A673 (cell line): ENCODE results near the gene MYOCD. TPM values are rescaled to one million over a fixed set of nuclear protein-coding genes. Genes with fewer than 3 reads are reported as not detected.

Experiments used
- BruUV-seq: library from RNA; stranded (reverse); fragments of 400-500 nt; replicated peaks from 2 replicates; lab custom pipeline; 2021; lab: Mats Ljungman, UMichigan
- CTCF ChIA-PET: fragments of 300-600 bp; sonication (Branson Sonifier 250); formaldehyde crosslinking; loops from one replicate; lab custom pipeline; 2022; ENCODE audit warnings: antibody characterized with exemption; lab: Charles Lee
- POLR2A ChIA-PET: fragments of 300-600 bp; sonication (Branson Sonifier 250); formaldehyde crosslinking; loops from one replicate; lab custom pipeline; 2022; ENCODE audit warnings: antibody characterized with exemption; ENCODE audit not compliant: low non-redundant PET; lab: Charles Lee
- DNase-seq: peaks from one replicate; pipeline ENCODE4 v3.0.0-alpha.2; 2015; ENCODE audit warnings: low spot score
- H3K27ac ChIP-seq: fragments of 200-600 bp; sonication (generic); 2 replicates; pipeline ENCODE4 v1.5.1; 2016; ENCODE audit warnings: mixed run types, low read depth, mild to moderate bottlenecking, mixed read lengths, antibody characterized with exemption, low read length; ENCODE audit not compliant: poor library complexity, severe bottlenecking
- H3K27me3 ChIP-seq: fragments of 200-600 bp; sonication (generic); replicated peaks from 2 replicates; pipeline ENCODE4 v1.6.1; 2017; ENCODE audit warnings: mixed run types, low read depth, mild to moderate bottlenecking, mixed read lengths, antibody characterized with exemption, low read length; ENCODE audit not compliant: insufficient read depth, poor library complexity
- H3K36me3 ChIP-seq: fragments of 200-600 bp; sonication (generic); 2 replicates; pipeline ENCODE4 v1.6.1; 2016; ENCODE audit warnings: mixed run types, mild to moderate bottlenecking, mixed read lengths, antibody characterized with exemption, low read length; ENCODE audit not compliant: insufficient read depth, poor library complexity, severe bottlenecking
- H3K4me1 ChIP-seq: fragments of 200-600 bp; sonication (generic); 2 replicates; pipeline ENCODE4 v1.6.1; 2017; ENCODE audit warnings: mixed run types, mild to moderate bottlenecking, mixed read lengths, antibody characterized with exemption, low read length; ENCODE audit not compliant: insufficient read depth, poor library complexity, severe bottlenecking
- H3K4me3 ChIP-seq: fragments of 200-600 bp; sonication (generic); 2 replicates; pipeline ENCODE4 v1.5.1; 2016; ENCODE audit warnings: low read depth, mixed run types, mild to moderate bottlenecking, mixed read lengths, low read length; ENCODE audit not compliant: poor library complexity, severe bottlenecking
- H3K9me3 ChIP-seq: fragments of 200-600 bp; sonication (generic); 2 replicates; pipeline ENCODE4 v1.6.1; 2016; ENCODE audit warnings: mixed run types, low read depth, mild to moderate bottlenecking, mixed read lengths, antibody characterized with exemption, low read length; ENCODE audit not compliant: poor library complexity, severe bottlenecking
- EZH2 ChIP-seq: fragments of 200-600 bp; sonication (generic); IDR thresholded peaks from 2 replicates; pipeline ENCODE4 v1.6.1; 2017; ENCODE audit warnings: borderline replicate concordance, low read depth, mild to moderate bottlenecking, mixed read lengths, antibody characterized with exemption, low read length; ENCODE audit not compliant: poor library complexity, severe bottlenecking
- intact Hi-C: fragments of 100-400 bp; cut with micrococcal nuclease; formaldehyde crosslinking; loops from one replicate; pipeline ENCODE4 v1.10.0; 2022; ENCODE audit not compliant: unreplicated experiment
- total RNA-seq: library from RNA; stranded (reverse); gene quantifications from 2 replicates; pipeline ENCODE4 v1.2.3, GENCODE V29; 2021
- TF ChIP-seq, protein P1 (sequence below): fragments of 300-800, 200-600 bp; sonication (generic); conservative IDR thresholded peaks from 2 replicates; pipeline ENCODE4 v1.5.1; 2017; ENCODE audit warnings: low read depth, mild to moderate bottlenecking, antibody characterized with exemption, low read length, moderate library complexity, mixed read lengths

Gene MYOCD
- total RNA-seq, 1 experiment from 2014 or later: not detected

DNA sequence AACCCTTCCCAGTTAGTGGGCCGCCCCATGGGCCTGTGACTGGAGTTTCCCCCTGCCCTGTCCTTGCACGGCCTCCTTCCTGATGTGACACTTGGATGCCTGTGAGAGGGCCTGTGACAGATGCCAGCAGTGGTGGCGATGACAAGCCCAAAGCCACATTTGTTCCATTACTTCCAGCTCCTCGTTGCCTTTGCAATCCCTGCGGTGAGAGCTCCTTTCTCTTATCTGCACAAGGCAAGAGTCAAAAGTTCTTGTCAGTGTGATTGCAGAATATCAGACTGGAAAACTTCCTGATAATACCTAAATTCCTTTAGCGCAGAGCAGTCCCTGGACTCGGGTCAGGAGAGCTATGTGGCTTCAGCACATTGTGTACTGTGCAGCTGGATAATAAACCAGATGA lies 69.2 kb downstream of the MYOCD start:
- H3K4me1 ChIP-seq: no peaks in the 10 kb centered on the region
- H3K36me3 ChIP-seq: no peaks in the 10 kb centered on the region
- DNase-seq: no peak
- BruUV-seq: no TSS peak
- no peak overlapping the region for H3K27ac ChIP-seq
- ChIA-PET CTCF (no interaction called here), POLR2A (no interaction called here)
- H3K4me3 ChIP-seq: no peak overlapping the region
- peaks cover 18% of the 10 kb centered on the region for H3K27me3 ChIP-seq
- H3K9me3 ChIP-seq: no peaks in the 10 kb centered on the region
- TF ChIP-seq, protein P1, sequence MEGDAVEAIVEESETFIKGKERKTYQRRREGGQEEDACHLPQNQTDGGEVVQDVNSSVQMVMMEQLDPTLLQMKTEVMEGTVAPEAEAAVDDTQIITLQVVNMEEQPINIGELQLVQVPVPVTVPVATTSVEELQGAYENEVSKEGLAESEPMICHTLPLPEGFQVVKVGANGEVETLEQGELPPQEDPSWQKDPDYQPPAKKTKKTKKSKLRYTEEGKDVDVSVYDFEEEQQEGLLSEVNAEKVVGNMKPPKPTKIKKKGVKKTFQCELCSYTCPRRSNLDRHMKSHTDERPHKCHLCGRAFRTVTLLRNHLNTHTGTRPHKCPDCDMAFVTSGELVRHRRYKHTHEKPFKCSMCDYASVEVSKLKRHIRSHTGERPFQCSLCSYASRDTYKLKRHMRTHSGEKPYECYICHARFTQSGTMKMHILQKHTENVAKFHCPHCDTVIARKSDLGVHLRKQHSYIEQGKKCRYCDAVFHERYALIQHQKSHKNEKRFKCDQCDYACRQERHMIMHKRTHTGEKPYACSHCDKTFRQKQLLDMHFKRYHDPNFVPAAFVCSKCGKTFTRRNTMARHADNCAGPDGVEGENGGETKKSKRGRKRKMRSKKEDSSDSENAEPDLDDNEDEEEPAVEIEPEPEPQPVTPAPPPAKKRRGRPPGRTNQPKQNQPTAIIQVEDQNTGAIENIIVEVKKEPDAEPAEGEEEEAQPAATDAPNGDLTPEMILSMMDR: no peak
- no peak for TF ChIP-seq EZH2
- intact Hi-C loops: no loop called here

DNA sequence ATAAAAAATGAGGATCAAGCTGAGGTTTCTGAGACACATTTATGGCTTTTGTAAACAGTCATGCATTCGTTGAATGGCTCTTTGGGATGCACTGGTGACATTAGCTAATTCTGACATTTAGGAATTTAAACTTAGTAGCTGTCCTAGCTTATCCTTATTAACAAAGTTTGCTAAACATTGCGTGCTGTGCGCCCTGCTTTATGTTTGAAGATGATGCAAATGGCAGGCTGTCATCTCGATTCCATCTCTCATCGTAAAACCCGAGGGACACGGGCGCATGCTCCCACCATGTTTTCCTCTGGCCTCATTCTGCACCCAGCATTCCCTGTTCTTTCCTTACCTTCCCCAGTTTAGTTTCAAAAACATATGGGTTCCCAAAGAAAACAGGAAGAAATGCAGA lies 69.8 kb downstream of the MYOCD start:
- H3K27ac ChIP-seq: no peak overlapping the region
- intact Hi-C loops: no loop called here
- no peak for DNase-seq
- POLR2A ChIA-PET: no interaction called here
- H3K4me1 ChIP-seq: no peaks in the 10 kb centered on the region
- H3K27me3 ChIP-seq: peaks cover 18% of the 10 kb centered on the region
- no peaks in the 10 kb centered on the region for H3K36me3 ChIP-seq
- TF ChIP-seq, protein P1: no peak
- TF ChIP-seq EZH2: no peak
- CTCF ChIA-PET: no interaction called here
- BruUV-seq: no TSS peak
- H3K9me3 ChIP-seq: no peaks in the 10 kb centered on the region
- H3K4me3 ChIP-seq: no peak overlapping the region

DNA sequence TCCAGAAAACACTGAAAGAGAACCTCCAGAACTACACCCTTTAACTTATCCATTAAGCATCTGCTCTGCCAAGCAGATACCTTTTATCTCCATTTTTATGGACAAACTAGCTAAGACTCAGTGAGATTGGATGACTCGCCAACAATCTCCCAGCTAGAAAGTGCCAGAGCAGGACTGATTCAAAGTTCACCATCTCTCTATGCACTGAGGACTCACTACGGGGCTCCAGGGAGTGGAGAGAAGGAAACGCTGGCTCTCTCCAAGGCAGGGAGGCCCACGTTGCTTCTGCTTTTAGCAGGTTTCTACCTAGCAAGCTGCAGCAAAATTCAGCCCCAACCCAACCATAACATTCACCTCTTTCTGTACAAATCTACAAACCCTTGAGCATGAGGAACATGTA lies 70.8 kb downstream of the MYOCD start:
- H3K4me3 ChIP-seq: no peak overlapping the region
- H3K4me1 ChIP-seq: no peaks in the 10 kb centered on the region
- CTCF ChIA-PET: no interaction called here
- intact Hi-C loops: no loop called here
- BruUV-seq: no TSS peak
- no peak for DNase-seq
- no peak overlapping the region for H3K27ac ChIP-seq
- H3K27me3 ChIP-seq: peaks cover 18% of the 10 kb centered on the region
- TF ChIP-seq, protein P1: no peak
- no peak for TF ChIP-seq EZH2
- POLR2A ChIA-PET: no interaction called here
- H3K36me3 ChIP-seq: no peaks in the 10 kb centered on the region
- H3K9me3 ChIP-seq: no peaks in the 10 kb centered on the region
